Type B pancreatic cell (in vitro differentiated cells): ENCODE data around the gene MAN2A1. TPM values are rescaled to one million over a fixed set of nuclear protein-coding genes. Genes with fewer than 3 reads are reported as not detected.

Source experiments
- DNase-seq: peaks from one replicate; pipeline ENCODE4 v3.0.0; 2021; ENCODE audit warnings: mixed read lengths; ENCODE audit not compliant: unreplicated experiment; ENCODE audit errors: extremely low spot score
- H3K27ac Mint-ChIP-seq: 2 replicates; pipeline ENCODE4 v1.8.0; 2021; ENCODE audit warnings: mild to moderate bottlenecking, mixed read lengths
- H3K27me3 Mint-ChIP-seq: 2 replicates; pipeline ENCODE4 v1.8.0; 2021; ENCODE audit warnings: mixed read lengths
- H3K36me3 Mint-ChIP-seq: 2 replicates; pipeline ENCODE4 v1.8.0; 2021; ENCODE audit warnings: mixed read lengths
- H3K4me1 Mint-ChIP-seq: one replicate; pipeline ENCODE4 v1.8.0; 2021; ENCODE audit warnings: mixed read lengths; ENCODE audit not compliant: unreplicated experiment
- H3K4me3 Mint-ChIP-seq: 2 replicates; pipeline ENCODE4 v1.8.0; 2021; ENCODE audit warnings: mild to moderate bottlenecking, mixed read lengths
- H3K9me3 Mint-ChIP-seq: 2 replicates; pipeline ENCODE4 v1.8.0; 2021; ENCODE audit warnings: mixed read lengths
- CTCF ChIP-seq: fragments of 200-600 bp; sonication (generic); conservative IDR thresholded peaks from 2 replicates; pipeline ENCODE4 v1.5.0; 2021; ENCODE audit warnings: antibody characterized with exemption, mild to moderate bottlenecking
- total RNA-seq: library from RNA; stranded (reverse); gene quantifications from 2 replicates; pipeline ENCODE4 v1.2.1, GENCODE V29; 2021; ENCODE audit warnings: low replicate concordance

The MAN2A1 gene
- total RNA-seq, 1 donor from 2014 or later, result 47.9 TPM

DNA sequence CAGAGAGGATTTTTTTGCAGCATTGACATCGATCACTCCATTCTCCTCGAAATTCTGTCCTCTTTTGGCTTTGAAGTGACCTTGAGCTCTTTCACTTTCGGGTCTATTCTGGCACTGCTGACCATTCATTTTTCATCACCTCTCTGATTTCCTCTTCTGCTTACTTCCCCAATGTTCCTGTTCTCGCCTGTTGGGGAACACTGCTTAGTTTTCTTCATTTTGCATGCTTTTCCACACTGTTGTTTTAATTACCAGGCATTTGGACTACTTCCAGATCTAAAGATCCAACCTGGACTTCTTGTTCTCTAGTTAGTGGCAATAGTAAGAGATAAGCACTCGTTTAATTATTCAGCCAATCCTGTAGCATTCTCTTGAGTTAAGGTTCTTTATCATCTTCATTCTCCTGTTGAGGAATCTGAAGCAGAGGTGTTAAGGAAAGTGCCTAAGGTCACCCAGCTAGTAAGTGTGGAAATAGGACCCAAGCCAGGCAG lies 53.4 kb downstream of the MAN2A1 start:
- Mint-ChIP-seq H3K4me3 (no peak overlapping the region), H3K27ac (no peak overlapping the region)

GRCh38 chr5:109743770-109744212 lies 54.1 kb downstream of the MAN2A1 start:
- Mint-ChIP-seq H3K36me3 (peaks cover 10% of the 10 kb centered on the region), H3K27ac (peak overlapping the region; percentile 40), H3K4me1 (peaks cover 47% of the 10 kb centered on the region), H3K27me3 (no peaks in the 10 kb centered on the region), H3K4me3 (no peak overlapping the region), H3K9me3 (no peaks in the 10 kb centered on the region)
- DNase-seq, result no peak
- TF ChIP-seq CTCF, result no peak

More for the DNA sequence above, 53.4 kb downstream of the MAN2A1 start:
- no peak for TF ChIP-seq CTCF
- no peak for DNase-seq
- peaks cover 40% of the 10 kb centered on the region for H3K4me1 Mint-ChIP-seq
- H3K36me3 Mint-ChIP-seq, result peaks cover 10% of the 10 kb centered on the region
- no peaks in the 10 kb centered on the region for H3K27me3 Mint-ChIP-seq
- no peaks in the 10 kb centered on the region for H3K9me3 Mint-ChIP-seq

GRCh38 chr5:109744261-109744660 lies 54.5 kb downstream of the MAN2A1 start:
- H3K4me1 Mint-ChIP-seq, result peaks cover 45% of the 10 kb centered on the region
- H3K4me3 Mint-ChIP-seq, result no peak overlapping the region
- DNase-seq, result no peak
- H3K27me3 Mint-ChIP-seq, result no peaks in the 10 kb centered on the region
- H3K36me3 Mint-ChIP-seq, result peaks cover 10% of the 10 kb centered on the region
- no peaks in the 10 kb centered on the region for H3K9me3 Mint-ChIP-seq
- no peak for TF ChIP-seq CTCF
- H3K27ac Mint-ChIP-seq, result peak overlapping the region; percentile 40

- H3K36me3 Mint-ChIP-seq, result peaks cover 20% of the 10 kb centered on the region
- peaks cover 23% of the 10 kb centered on the region for H3K4me1 Mint-ChIP-seq
- no peak overlapping the region for H3K4me3 Mint-ChIP-seq
- no peak for TF ChIP-seq CTCF
- no peaks in the 10 kb centered on the region for H3K27me3 Mint-ChIP-seq
- no peak for DNase-seq
- no peak overlapping the region for H3K27ac Mint-ChIP-seq
- H3K9me3 Mint-ChIP-seq, result no peaks in the 10 kb centered on the region
Measured at GRCh38 chr5:109748546-109748945, 58.8 kb downstream of the MAN2A1 start.

DNA sequence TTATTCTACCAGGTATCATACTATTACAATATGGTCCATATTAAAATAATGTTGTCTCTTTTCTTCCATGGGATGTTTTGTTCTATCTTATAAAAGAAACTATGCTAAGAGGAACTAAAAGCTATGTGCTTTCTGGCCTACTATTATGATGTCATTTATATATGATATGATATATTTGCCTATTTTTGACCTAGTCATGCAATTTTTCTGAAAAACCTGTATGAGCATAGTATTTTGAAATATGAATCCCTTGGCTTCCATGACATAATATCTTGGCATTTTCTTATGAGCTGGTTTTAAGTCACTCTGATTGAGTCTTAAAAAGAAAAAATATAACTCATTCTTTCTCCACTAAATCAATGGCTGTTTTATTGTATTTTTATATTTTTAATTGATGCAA lies 60.7 kb downstream of the MAN2A1 start:
- Mint-ChIP-seq H3K9me3 (no peaks in the 10 kb centered on the region), H3K36me3 (peaks cover 10% of the 10 kb centered on the region), H3K4me3 (no peak overlapping the region), H3K27ac (no peak overlapping the region), H3K4me1 (peaks cover 22% of the 10 kb centered on the region), H3K27me3 (no peaks in the 10 kb centered on the region)
- TF ChIP-seq CTCF, result no peak
- no peak for DNase-seq

DNA sequence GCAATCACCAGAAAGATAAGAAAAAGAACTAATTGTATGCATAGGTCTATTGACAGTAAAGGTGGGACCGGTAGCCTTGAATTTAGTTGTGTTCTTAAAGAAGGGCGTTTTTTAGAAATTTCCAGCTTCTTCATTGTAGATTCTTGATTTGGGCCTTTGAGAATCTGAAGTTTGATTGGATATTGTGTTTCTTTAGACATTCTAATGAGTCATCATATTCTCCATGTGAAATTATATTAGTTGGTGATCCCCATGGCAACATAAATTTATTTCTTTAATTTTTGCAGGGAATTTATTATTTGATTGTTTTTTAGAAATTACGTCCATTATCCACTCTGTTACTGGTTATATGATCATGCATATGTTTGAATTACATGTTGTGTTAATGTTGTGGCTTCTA lies 63.6 kb downstream of the MAN2A1 start:
- peaks cover 30% of the 10 kb centered on the region for H3K36me3 Mint-ChIP-seq
- H3K27me3 Mint-ChIP-seq, result no peaks in the 10 kb centered on the region
- H3K27ac Mint-ChIP-seq, result no peak overlapping the region
- no peaks in the 10 kb centered on the region for H3K9me3 Mint-ChIP-seq
- H3K4me1 Mint-ChIP-seq, result peaks cover 18% of the 10 kb centered on the region
- H3K4me3 Mint-ChIP-seq, result no peak overlapping the region
- no peak for DNase-seq
- TF ChIP-seq CTCF, result no peak
